GM19438 (cell line): ENCODE results near the gene IL1R2.
A peak's percentile ranks its signal among the peaks of the same experiment; 100 is the strongest.

Experiments used
- ATAC-seq: cut with Tn5 transposase; IDR thresholded peaks from one replicate; pipeline ENCODE4 v1.9.1; 2021; ENCODE audit warnings: low read depth; ENCODE audit not compliant: unreplicated experiment

IL1R2 gene

DNA sequence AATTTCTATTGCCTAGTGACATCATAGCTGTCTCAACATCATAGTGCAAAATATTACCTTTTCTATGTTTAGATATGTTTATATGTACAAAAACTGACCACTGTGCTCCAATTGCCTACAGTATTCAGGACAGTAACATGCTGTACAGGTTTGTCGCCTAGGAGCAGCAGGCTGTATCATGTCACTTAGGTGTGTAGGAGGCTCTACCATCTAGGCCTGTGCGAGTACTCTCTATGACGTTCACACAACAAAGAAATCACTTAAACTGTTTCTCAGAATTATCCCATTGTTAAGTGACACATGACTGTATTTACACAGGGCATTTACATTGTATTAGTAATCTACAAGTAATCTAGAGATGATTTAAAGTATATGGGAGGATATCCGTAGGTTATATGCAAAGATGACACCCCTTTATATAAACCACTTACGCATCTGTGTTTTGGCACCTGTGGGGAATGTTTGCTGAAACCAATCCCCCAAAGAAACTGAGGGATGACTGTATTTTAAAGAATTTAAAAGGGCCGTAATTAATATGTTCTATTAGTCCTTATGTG, 24.7 kb downstream of the IL1R2 start:
- no peak for ATAC-seq

DNA sequence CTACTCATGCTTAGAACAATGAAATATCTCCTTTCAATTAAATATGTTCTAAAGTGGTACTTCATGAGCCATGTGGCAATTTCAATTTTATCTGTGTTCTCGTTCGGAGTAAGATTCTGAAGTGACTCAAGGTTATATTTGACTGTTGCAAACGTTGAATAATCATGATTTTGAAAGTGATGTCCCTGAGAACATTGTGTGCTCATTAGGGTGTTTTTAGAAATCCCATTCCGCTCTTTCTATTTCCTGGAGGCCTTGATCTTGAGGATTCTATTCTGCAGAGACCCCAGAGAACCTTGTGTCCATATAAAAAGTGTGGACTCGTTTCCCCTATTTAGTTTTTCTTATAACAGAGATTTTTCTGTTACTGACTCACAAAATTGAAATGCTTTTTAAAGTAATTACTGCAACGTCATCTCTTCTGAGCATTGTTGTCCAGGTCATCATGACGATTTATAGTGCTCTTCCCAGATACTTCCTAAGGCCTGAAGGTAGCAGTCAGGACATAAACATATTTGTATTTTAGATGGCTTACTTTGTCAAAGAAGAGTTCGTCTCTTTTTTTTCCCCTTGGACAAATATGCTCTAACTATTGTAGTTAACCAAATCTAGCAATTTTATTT, 27.2 kb downstream of the IL1R2 start:
- no peak for ATAC-seq

DNA sequence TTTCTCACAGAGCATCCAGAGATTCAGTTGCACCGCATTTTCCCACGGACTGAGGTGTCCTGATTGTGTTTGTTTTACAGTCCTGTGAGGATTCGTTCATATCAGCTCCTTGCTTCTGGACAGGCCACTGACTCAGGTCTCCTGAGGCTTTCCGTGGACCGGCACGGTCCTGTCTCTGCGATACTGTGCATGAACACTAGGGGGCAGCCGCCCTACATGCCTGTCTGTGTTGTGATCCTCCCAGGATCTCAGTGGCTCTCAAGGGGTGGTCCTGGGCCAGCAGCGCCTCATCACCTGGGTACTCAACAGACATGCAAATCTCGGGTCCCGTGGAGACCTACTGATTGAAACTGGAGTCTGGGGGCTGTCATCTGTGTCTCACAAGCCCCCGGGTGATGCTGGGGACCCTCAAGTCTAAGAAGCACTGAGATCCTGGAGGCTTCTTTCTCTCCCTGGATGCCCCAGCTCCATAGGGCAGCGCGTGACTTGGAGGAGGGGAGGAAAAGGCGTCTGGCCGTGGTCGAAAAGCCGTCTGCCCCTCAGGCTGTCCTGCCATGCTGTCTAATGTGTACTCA, 28.9 kb downstream of the IL1R2 start:
- no peak for ATAC-seq

DNA sequence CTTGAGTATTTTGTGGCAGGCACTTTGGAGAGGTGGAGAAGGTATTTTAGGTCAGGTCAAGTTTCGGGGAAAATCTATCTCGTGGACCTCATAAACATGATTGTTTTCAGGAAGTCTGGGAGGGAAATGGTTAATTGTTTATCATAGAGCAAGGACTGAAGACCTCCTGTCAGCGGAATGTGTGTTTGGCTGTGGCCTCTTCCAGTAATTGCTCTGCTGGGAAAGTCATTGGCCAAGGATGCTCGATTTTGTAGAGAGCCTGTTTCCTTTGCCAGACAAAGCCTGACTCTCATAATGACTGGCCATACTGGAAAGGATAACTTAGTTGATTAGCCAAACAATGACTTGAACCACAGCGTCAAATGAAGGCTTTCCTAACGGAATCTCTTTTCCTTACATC, 30.0 kb downstream of the IL1R2 start:
- no peak for ATAC-seq

DNA sequence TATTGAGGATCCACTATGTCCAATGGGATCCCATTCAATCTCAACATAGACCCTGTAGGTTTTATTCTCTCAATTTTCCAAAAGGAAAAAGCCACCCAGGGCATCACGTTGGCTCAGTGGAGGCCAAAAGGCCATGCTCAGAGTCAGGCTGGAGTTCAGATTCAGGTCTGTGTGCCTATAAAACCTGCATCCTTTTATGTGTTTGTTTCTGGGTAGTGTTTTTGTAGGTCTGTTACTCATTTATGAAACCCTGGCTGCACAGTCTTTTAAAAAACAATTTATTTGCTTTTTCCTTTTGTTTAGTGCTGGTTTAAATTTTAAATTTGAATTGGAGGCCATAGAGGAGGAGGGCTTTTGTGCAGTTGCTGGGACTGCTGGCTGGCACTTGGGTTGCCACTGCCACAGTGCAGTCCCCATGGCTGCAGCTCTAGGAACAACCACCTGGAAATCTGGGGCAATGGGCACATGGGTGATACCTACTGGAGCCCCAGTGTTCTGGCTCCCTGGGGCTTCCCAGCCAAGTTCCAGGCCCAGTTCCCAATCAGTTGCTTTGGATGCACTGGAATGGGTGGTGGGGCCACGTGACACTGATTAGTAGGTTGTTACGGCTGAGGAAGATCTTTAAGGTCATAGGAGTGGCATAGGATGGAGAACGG, 31.3 kb downstream of the IL1R2 start:
- ATAC-seq = no peak

DNA sequence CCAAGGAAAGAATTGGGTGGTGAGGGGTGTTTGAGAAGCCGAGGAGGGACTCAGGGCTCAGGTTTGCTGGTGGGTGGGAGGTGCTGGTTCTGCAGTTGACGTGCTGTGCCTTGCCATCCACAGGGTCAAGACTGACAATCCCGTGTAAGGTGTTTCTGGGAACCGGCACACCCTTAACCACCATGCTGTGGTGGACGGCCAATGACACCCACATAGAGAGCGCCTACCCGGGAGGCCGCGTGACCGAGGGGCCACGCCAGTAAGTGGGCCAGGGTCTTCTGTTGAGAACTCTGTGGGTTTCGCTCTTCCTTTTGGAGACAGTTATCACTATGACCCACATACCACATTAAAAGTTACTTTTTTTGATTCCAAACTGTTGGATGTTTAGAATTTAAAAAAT, 32.6 kb downstream of the IL1R2 start:
- no peak for ATAC-seq

DNA sequence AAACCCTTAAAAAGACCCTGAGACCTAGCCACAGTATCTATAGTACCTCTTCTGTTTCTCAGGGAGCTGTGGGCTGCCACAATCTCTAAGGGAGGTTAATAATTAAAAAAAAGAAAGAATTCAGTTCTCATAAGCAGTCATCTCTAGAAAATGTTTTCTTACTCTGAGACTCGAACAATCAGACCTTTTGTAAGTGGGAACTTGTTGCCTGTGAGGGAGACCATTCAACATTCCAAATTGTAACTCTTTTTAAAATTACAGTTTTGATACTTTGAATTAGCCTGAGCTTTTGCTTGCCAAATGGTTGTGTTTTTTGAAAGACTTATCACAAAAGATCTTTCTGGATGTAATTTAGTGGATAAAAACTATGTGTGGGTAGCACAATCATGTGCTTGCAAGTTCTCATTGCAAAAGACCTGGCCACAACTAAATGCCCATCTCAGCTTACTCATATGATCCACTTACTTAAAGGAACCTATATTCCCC, 33.3 kb downstream of the IL1R2 start:
- peak; percentile 84 for ATAC-seq

DNA sequence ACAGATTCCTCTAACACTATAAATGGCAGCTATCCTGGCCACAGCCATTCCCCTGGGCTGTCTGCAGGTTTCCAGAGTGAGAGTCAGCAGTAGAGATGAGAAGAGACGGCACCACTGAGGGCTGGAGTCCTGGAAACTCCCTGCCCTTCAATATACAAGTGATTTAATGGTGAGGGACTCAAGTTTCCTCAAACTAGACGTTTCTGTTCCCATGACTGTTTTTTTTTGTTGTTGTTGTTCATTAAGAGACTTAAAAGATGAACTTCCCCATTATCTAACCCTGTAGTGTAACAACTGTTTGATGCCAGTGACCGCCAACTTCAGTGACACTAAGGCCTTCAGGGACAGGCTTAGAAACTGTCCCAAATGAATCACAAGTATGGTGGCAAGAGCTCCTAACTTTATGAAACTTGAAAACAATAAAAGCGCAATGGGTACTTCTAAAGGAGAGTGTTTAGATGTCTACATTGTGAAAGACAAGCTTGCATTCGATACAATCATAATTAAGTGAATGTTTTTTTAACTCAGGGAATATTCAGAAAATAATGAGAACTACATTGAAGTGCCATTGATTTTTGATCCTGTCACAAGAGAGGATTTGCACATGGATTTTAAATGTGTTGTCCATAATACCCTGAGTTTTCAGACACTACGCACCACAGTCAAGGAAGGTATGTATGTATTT, 34.0 kb downstream of the IL1R2 start:
- peak; percentile 49 for ATAC-seq

DNA sequence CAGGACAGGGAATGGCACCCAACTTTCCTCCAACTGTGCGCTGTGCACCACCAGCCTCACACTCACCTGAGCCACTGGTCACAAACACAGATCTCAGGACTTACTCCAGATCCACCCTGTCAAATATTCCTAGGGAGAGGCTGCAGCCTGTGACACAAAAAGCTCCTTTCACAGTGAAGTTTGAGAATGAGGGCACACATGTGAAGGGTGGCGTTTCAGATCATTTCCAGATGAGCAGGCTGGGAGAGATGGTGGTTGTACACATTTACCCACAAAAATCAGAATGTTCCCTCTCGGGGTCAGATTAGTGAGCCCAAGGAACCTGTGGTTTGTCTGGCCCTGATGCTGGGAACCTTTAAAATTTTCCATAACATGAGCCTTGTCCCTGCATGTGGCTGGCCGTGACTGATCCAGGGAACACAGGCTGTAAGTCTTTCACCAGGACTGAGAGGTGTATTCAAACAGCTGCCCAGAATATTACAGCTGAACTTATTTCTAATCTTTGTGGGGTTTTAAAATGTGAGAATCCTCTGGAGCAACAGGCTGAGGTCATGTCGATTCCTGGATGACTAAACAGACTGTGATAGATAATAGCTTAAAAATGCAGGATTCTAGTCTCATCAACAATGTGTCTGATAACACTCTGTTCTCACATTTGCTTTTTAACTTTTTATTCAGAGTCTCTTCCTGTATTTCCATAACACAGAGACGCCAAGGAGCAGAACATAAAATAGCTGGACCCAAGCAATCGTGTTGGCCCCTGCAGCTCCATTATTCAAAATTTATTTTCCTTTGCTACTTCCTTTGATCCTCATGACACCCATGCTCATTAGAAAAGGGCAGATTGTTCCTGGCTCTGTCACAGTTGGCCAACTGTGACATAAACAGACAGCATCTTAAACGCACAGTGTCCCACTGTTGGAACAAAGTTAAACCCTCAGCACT, 35.5 kb downstream of the IL1R2 start:
- no peak for ATAC-seq

DNA sequence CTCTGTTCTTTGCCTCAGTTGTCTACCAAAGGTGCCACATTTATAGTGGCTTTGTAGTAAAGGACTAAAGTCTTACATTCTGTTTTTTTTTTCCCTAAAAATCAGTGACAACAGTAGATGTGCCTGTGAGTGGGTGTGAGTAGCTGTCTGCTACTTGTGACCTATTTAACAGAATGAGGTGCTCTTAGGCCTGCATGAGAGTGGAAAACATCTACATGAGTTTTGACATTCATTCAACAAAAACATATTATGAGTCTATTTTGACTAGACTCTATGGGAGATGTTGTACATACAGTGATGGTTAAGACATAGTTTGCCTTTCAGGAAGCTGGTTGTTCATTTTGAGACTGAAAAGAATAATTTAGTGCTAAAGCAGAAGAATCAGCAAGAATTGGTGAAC, 36.7 kb downstream of the IL1R2 start:
- ATAC-seq = no peak

DNA sequence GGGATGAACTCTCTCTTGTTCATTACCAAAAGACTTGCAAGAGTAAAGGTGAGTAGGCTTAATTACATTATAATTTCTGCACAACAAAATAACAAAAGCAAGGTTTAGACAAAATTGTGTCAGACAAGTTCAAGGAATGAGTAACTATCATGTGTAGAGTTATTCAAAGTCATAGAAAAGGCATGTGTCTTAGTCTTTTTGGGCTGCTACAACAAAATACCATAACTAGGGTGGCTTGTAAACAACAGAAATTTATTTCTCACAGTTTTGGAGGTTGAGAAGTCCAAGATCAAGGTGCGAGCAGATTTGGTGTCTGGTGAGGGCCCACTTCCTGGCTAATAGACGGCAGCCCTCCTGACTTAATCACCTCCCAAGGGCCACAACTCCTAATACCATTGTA, 37.6 kb downstream of the IL1R2 start:
- ATAC-seq = no peak

DNA sequence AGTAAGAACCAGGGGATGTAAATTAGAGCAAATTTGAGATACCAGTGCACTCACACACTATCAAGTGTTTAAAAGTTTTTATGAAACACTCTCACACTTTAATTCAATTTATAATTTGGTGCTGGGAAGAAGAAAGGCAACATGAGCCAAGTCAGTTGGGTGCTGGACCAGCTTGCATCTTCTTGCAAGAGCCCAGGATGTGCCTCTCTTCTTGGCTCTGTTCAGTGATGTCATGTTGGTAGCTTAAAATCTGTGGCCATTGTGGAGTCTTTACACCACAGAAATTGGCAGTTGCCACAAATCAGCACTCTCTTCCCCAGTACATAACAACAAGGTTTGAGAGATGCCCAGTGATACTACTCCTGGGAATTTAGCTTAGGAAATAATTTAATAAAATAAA, 38.2 kb downstream of the IL1R2 start:
- no peak for ATAC-seq

DNA sequence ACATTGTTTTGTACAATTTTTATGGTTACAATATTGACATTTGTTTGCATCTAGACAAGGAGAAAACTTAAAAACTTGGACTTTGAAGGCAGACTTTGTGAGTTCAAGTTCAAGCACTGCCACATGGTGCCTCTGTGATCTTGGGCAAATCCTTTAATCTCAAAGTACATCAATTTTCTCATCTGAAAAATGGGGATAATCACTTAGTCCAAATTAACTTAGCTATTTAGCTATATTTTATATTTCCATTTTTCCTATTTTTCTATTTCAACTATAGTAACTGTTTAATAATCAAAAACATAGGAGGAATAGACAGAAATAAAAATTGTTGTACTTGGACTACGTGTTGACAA, 38.7 kb downstream of the IL1R2 start:
- no peak for ATAC-seq

DNA sequence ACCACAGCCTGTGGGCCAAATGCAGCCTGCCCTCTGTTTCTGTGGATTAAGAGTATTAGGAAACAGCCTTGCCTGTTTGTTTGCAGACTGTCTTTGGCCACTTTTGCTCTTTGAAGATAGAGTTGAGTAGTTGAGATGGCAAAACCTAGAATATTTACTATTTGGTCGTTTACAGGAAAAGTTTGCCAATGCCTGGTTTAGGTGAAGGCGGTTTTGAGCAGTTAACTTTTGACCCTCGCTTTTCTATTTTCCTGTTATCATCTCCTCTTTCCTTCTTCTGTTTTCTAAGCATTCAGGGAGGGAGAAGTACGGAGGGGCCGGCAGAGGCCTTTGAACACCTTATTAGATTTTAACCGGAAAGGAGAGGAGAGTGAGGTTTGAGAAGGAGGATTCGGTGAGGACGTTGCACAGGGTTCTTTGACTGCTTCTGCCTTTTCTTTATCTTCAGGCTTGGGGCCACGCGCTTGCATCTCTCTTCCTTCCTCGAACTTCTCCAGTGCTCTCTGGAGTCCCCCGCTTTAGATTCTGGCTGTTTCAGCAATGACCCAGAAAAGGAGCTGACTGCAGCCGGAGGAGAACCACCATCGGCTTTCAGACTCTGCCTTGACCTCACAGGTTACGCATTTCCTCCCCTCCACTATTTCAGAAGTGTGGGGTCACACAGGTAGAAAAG, 39.2 kb downstream of the IL1R2 start:
- no peak for ATAC-seq

DNA sequence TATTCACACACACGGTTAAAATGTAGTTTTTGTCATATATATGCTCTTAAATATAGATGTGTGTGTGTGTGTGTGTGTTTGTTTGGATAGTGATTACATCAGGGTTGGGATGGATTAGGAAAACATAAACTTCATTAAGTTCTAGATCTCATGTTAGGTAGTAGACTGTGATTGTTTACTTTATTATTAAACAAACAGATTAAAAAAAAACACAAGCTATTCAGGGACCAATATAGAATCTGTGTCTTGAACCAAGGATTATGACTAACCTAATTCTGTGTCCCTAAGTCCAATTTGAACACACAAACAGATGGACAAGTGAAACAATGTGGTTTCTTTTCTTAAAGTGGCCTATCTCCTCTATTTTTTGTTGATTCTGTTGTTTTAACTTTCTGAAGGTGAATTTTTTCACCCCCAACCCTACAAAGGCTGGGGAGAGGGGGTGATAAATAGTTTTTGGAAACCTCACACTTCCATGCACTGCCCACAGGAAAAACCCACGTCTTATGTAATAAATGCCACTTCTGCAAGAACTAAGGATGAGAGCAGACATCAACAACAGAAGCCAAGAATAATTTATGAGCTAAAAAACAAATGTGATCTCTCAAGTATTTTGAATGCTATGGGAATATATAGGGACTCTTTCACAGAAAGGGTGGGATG, 40.7 kb downstream of the IL1R2 start:
- no peak for ATAC-seq

DNA sequence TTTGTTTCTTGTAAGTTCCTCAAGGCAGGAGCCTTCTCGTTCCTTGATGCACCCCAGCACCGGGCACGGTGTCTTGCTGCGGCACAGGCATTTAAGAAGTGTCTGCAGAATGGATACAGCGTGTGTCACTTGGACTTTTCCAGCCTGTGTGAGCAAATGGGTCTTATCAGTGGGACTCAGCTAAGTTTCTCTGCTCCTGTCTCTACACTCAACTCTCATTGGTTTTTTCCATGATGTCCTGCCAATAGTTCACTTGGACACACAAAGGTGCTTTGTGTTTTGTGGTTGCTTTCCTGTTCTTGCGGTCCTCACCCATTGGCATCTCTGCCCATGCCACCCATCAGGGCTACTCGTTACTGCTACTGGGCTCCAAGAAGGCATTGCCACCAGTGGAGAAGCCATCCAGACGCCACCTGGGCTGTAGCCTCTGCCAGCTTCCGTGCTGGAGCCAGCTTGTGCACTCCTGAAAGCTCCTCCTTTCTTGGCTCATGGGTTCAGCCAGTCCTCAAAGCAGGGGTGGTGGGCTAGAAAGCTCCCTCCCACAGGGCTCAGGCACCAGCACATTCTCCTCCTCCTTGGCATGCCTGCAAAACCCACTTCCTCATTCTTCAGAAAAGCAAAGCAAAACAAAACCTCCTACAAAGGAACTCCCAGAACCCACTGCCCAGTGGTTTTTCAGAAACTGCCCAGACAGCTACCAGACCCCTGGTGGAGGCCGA, 41.4 kb downstream of the IL1R2 start:
- peak; percentile 94 for ATAC-seq

DNA sequence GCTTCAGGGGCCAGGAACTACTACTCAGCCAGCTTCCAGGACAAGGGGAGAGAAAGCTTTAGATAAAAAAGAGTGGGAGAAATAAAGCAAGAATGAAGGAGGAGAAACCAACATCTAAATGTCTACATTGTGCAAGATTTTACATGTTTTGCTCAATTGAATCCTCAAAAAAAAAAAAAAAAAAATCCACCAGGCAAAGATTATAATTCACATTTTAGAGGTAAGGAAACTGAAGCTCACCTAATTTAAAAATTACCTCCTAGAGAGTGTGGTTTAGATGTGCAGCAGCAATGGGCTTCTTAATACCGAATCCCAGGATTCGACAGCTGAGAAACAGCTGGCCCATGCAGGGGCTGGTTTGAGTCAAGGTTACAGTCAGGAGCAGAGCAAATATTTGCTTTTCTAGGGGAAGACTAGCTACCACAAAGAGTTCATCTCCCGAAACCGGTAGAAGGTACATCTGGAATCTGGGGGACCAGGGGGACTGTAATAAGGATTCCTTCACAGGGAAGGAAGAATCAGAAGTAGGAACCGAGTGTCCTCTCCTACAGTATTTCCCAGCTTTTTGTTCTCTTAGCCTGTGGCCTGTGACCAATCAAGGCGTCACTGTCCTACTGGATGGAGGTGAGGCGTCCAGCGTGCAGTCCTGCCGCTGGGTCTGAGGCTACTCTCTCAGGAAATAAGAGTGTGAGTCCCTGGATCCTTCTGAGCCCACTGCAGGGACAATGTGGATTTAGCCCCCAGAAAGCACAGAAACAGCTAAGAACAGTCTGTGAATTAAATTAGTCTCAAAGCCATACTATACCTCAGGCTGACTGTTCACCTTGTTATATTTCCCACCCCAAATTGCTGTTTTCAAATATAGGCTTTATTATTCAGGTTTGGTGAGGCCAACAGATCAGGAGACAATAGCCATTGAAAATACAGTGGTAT, 42.3 kb downstream of the IL1R2 start:
- ATAC-seq = no peak
